Astrocyte of the cerebellum (primary cell): ENCODE measurements around the gene EVPLL.
"Not testable (repeated sequence)": the region's sequence is repeated elsewhere in the genome, so short reads cannot be mapped to it uniquely, and the experiment has no call there.

Experiments used
- DNase-seq: peaks from one replicate; pipeline ENCODE4 v3.0.0-alpha.2; 2011; ENCODE audit warnings: low read depth
- H3K4me3 ChIP-seq: 2 replicates; pipeline ENCODE4 v1.5.1; 2011; ENCODE audit warnings: mild to moderate bottlenecking, low read depth, low read length, moderate library complexity
- CTCF ChIP-seq: IDR thresholded peaks from 2 replicates; pipeline ENCODE4 v1.5.1; 2012; ENCODE audit warnings: low read length, low read depth, moderate library complexity, mild to moderate bottlenecking; ENCODE audit errors: missing control alignments
- in situ Hi-C: cut with HindIII; loops from 2 replicates; pipeline ENCODE4 v1.10.0; 2017; ENCODE audit warnings: low sequenced_read_pairs

EVPLL gene

DNA sequence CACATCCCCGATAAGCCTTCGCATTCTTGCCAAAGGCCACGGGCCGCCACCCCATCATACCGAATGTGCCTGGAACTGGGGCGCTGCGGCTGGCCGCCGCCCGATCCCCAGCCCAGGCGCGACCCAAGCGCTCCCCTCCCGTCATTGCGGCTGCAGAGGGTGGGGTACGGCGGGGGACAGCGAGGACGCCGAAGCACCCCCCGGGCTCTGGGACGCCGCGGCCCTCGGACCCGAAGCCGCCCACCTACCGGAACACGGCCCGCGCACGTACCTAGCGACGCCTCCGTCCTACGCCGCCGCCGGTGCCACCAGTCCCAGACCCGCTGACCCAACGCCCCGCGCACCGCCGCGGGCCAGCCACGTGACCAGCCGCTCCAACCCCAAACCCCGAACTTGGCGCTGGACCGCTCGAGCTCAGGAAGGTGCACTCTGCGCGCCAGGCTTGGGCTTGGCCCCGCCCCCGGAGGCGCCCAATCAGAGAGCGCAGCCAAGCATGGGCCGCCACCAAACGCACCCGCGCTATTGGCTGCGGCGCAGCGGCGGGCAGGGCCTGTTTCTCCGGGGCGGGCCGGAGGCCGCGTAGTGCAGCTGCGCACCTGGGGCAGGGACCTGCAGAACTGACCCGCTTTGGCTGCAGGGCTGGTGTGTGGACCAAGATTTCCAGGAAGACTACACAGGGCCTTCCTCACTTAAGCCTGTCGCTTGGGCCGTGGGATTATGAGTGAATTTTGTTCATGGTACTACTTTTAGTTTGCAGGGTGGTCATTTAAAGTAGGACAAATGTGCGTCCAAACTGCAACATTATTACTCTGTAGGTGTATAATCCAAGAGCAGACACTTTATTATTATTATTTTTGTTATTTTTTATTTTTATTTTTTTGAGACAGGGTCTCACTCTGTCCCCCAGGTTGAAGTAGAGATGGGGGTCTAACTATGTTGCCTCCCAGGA, 14.2 kb upstream of the EVPLL start, which contains the start of gene SHMT1:
Gene SHMT1, minus strand, starts transcription at position 450 of the 949 bp plus-strand sequence. CDS start 7,569 bp downstream, outside the sequence.
- no peak for TF ChIP-seq CTCF
- peak within 1 kb of the TSS; percentile 80 for H3K4me3 ChIP-seq
- DNase-seq, result peak; percentile 62
- in situ Hi-C loops, result no loop called here

- no peak for TF ChIP-seq CTCF
- in situ Hi-C loops, result no loop called here
- H3K4me3 ChIP-seq, result no peak overlapping the region
- no peak for DNase-seq
Measured at GRCh38 chr17:18364166-18364565, 13.4 kb upstream of the EVPLL start.

- no peak for DNase-seq
- no peak for TF ChIP-seq CTCF
- H3K4me3 ChIP-seq, result no peak overlapping the region
- in situ Hi-C loops, result no loop called here
Measured at GRCh38 chr17:18368946-18369345, 8.6 kb upstream of the EVPLL start.

DNA sequence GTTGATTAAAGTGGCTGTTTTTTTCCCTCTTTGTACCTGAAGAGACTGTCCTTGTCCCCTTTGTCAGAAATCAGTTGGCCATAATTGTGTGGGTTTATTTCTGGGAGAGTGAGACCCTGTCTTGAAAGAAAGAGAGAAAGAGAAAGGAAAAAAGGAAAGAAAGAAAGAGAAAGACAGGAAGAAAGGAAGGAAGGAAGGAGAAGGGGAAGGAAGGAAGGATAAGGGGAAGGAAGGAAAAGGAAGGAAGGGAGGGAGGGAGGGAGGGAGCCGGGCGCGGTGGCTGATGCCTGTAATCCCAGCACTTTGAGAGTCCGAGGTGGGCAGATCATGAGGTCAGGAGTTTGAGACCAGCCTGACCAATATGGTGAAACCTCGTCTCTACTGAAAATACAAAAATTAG, 6.8 kb upstream of the EVPLL start:
- in situ Hi-C loops, result no loop called here
- no peak for DNase-seq
- H3K4me3 ChIP-seq, result no peak overlapping the region
- no peak for TF ChIP-seq CTCF

- in situ Hi-C loops, result no loop called here
- no peak for DNase-seq
- no peak for TF ChIP-seq CTCF
- no peak overlapping the region for H3K4me3 ChIP-seq
Measured at GRCh38 chr17:18371455-18371854, 6.1 kb upstream of the EVPLL start.

GRCh38 chr17:18373181-18373580, 4.4 kb upstream of the EVPLL start:
- DNase-seq, in situ Hi-C loops, H3K4me3 ChIP-seq: not testable (repeated sequence)

- DNase-seq, result no peak
- TF ChIP-seq CTCF, result no peak
- in situ Hi-C loops, result no loop called here
- no peak overlapping the region for H3K4me3 ChIP-seq
Measured at GRCh38 chr17:18374216-18374615, 3.4 kb upstream of the EVPLL start.
